Nephron progenitor cell (in vitro differentiated cells): ENCODE measurements around the gene PLXNB3.
A peak's percentile ranks its signal among the peaks of the same experiment; 100 is the strongest.

ENCODE experiments used
- DNase-seq: peaks from one replicate; pipeline ENCODE4 v3.0.0; 2021
- H3K27ac Mint-ChIP-seq: 2 replicates; pipeline ENCODE4 v1.8.0; 2021; ENCODE audit warnings: mild to moderate bottlenecking, moderate library complexity, mixed read lengths
- H3K27me3 Mint-ChIP-seq: 2 replicates; pipeline ENCODE4 v1.8.0; 2021; ENCODE audit warnings: mild to moderate bottlenecking, low read depth, mixed read lengths; ENCODE audit not compliant: poor library complexity
- H3K36me3 Mint-ChIP-seq: 2 replicates; pipeline ENCODE4 v1.8.0; 2021; ENCODE audit warnings: low read depth, mixed read lengths
- H3K4me1 Mint-ChIP-seq: 2 replicates; pipeline ENCODE4 v1.8.0; 2021; ENCODE audit warnings: mixed read lengths
- H3K4me3 Mint-ChIP-seq: 2 replicates; pipeline ENCODE4 v1.8.0; 2021; ENCODE audit warnings: mild to moderate bottlenecking, moderate library complexity, mixed read lengths
- H3K9me3 Mint-ChIP-seq: 2 replicates; pipeline ENCODE4 v1.8.0; 2021; ENCODE audit warnings: mild to moderate bottlenecking, moderate library complexity, mixed read lengths
- CTCF ChIP-seq: fragments of 200-600 bp; sonication (generic); IDR thresholded peaks from 2 replicates; pipeline ENCODE4 v1.5.0; 2021; ENCODE audit warnings: antibody characterized with exemption

The PLXNB3 gene

GRCh38 chrX:153792368-153792767 lies 28.3 kb downstream of the PLXNB3 start:
- H3K27ac Mint-ChIP-seq, result no peak overlapping the region
- DNase-seq, result no peak
- H3K36me3 Mint-ChIP-seq, result peaks cover 15% of the 10 kb centered on the region
- TF ChIP-seq CTCF, result no peak
- peaks cover 56% of the 10 kb centered on the region for H3K9me3 Mint-ChIP-seq
- H3K4me3 Mint-ChIP-seq, result no peak overlapping the region
- peaks cover 23% of the 10 kb centered on the region for H3K4me1 Mint-ChIP-seq
- peaks cover 3% of the 10 kb centered on the region for H3K27me3 Mint-ChIP-seq

GRCh38 chrX:153793291-153793690 lies 29.2 kb downstream of the PLXNB3 start:
- Mint-ChIP-seq H3K4me3 (peak overlapping the region; percentile 92), H3K27ac (peak overlapping the region; percentile 84), H3K9me3 (peaks cover 52% of the 10 kb centered on the region), H3K27me3 (peaks cover under 1% of the 10 kb centered on the region), H3K36me3 (peaks cover 19% of the 10 kb centered on the region), H3K4me1 (peaks cover 23% of the 10 kb centered on the region)
- no peak for TF ChIP-seq CTCF
- no peak for DNase-seq

- no peak for TF ChIP-seq CTCF
- Mint-ChIP-seq H3K27me3 (no peaks in the 10 kb centered on the region), H3K36me3 (peaks cover 20% of the 10 kb centered on the region), H3K4me1 (peaks cover 23% of the 10 kb centered on the region), H3K9me3 (peaks cover 54% of the 10 kb centered on the region), H3K4me3 (peak within 1 kb of the TSS; percentile 92), H3K27ac (no peak within 1 kb of the TSS)
- peak; percentile 90 for DNase-seq
These were observed 30.2 kb downstream of the PLXNB3 start, which contains the start of the genes IDH3G and SSR4 for GRCh38 chrX:153794018-153794896. Gene IDH3G (minus strand): TSS chrX:153794375. CDS start chrX:153794326, 49 bp downstream. Gene SSR4 (plus strand): TSS chrX:153794668. CDS start chrX:153794688, 20 bp downstream.

- H3K27ac Mint-ChIP-seq, result no peak overlapping the region
- no peak for TF ChIP-seq CTCF
- H3K4me1 Mint-ChIP-seq, result peaks cover 23% of the 10 kb centered on the region
- DNase-seq, result peak; percentile 30
- peak overlapping the region; percentile 92 for H3K4me3 Mint-ChIP-seq
- H3K36me3 Mint-ChIP-seq, result peaks cover 20% of the 10 kb centered on the region
- no peaks in the 10 kb centered on the region for H3K27me3 Mint-ChIP-seq
- peaks cover 56% of the 10 kb centered on the region for H3K9me3 Mint-ChIP-seq
These were observed 31.1 kb downstream of the PLXNB3 start for GRCh38 chrX:153794897-153795816.

GRCh38 chrX:153797415-153798015 lies 33.5 kb downstream of the PLXNB3 start:
- Mint-ChIP-seq H3K27ac (no peak overlapping the region), H3K4me1 (peaks cover 31% of the 10 kb centered on the region), H3K27me3 (no peaks in the 10 kb centered on the region), H3K9me3 (peaks cover 59% of the 10 kb centered on the region), H3K4me3 (no peak overlapping the region), H3K36me3 (peaks cover 12% of the 10 kb centered on the region)
- no peak for DNase-seq
- TF ChIP-seq CTCF, result no peak
